Retinal pigment epithelial cell (primary cell): Measurements from ENCODE around the gene PKNOX2.

Experiments used
- DNase-seq: peaks from one replicate; pipeline ENCODE4 v3.0.0-alpha.2; 2010; ENCODE audit warnings: low read depth
- H3K4me3 ChIP-seq: 2 replicates; pipeline ENCODE4 v1.5.1; 2011; ENCODE audit warnings: mild to moderate bottlenecking, low read length, control low read depth, moderate library complexity
- TF ChIP-seq, protein P1 (sequence below): conservative IDR thresholded peaks from 2 replicates; pipeline ENCODE4 v1.5.1; 2011; ENCODE audit warnings: low read depth, low read length, control low read depth, inconsistent platforms

Gene PKNOX2

DNA sequence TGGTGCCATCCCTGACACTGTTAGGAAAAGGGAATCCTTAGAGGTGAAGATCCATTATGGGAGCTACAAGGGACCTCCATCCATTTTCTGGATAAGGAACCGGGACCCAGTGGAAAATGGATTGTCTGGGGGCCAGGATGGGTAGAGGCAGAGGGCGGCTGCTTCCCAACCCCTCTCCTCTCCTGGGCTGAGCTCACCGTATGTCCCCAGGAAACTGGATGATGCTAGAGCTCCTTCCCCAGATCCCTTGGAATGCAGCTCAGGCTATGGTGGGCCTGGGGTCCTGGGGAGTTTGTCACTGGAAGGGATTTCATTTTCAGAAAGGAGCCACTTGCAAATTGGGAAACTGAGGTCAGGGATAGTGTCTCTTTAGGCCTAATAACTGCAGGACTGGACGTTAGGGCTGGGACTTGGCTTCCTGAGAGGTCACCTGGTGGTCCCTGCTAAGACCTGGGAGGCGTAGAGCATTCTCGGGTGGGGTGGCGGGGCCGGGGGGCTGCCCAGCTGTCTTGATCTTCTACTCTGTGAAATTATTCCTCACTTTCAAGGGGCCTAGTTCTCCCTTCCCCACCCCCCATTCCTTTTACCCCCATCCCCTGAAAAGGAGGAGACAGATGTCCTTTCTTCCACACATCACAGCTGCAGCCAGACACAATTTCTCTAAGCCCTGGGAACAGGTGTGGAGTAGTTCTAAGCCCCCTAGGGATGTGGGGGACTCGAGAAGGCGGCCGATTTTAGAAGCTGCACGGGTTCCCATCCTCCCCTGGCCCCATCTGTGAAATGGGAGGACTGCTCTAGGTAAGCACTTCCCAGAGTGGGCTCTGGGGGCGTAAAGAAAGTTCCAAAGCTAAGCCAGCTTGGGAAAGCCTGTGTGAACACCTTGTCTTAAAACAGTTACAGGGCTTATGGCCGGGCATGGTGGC lies 99.8 kb downstream of the PKNOX2 start:
- TF ChIP-seq, protein P1, sequence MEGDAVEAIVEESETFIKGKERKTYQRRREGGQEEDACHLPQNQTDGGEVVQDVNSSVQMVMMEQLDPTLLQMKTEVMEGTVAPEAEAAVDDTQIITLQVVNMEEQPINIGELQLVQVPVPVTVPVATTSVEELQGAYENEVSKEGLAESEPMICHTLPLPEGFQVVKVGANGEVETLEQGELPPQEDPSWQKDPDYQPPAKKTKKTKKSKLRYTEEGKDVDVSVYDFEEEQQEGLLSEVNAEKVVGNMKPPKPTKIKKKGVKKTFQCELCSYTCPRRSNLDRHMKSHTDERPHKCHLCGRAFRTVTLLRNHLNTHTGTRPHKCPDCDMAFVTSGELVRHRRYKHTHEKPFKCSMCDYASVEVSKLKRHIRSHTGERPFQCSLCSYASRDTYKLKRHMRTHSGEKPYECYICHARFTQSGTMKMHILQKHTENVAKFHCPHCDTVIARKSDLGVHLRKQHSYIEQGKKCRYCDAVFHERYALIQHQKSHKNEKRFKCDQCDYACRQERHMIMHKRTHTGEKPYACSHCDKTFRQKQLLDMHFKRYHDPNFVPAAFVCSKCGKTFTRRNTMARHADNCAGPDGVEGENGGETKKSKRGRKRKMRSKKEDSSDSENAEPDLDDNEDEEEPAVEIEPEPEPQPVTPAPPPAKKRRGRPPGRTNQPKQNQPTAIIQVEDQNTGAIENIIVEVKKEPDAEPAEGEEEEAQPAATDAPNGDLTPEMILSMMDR, result no peak

DNA sequence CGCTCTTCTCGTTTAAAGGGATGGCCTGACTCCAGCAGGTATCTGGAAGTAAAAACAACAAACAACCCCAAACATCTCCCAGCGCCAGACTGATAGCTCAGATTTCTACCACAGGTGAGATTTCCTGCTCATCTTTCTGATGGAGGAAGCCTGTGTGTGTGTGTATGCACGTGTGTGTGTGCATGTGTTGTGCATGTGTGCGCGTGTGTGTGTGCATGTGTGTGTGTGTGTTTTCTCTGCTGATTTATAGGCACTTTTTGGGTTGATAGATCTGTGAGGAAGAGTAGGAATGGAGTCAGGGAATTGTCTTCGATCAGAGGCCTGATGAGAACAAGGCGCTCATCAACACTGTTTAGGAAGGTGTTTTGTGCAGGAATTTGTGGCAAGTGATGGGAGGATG lies 103.0 kb downstream of the PKNOX2 start:
- DNase-seq, result no peak
- TF ChIP-seq, protein P1, result no peak

More for the DNA sequence above, 99.8 kb downstream of the PKNOX2 start:
- no peak for DNase-seq
- no peak overlapping the region for H3K4me3 ChIP-seq

DNA sequence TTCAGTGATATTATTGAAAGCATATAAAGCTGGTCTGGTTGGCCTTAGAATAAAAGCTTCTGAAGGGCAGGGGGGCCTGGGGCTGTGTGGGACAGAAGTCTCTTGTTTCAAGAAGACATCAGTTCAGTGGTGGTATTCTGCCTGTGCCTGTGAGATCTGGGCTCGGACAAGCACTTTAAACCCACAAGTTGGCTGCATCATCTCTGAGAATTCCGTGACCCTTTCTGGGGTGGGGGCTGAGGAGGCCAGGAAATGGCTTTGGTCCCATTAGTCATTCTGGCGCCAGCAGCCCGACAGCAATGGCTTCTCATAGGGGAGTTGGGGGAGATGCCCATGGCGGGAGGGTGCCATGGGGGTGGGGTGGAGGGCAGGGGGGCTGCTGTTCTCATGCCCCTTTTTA lies 104.1 kb downstream of the PKNOX2 start:
- no peak overlapping the region for H3K4me3 ChIP-seq
- no peak for DNase-seq
- TF ChIP-seq, protein P1, result no peak

More for the DNA sequence above, 103.0 kb downstream of the PKNOX2 start:
- no peak overlapping the region for H3K4me3 ChIP-seq

DNA sequence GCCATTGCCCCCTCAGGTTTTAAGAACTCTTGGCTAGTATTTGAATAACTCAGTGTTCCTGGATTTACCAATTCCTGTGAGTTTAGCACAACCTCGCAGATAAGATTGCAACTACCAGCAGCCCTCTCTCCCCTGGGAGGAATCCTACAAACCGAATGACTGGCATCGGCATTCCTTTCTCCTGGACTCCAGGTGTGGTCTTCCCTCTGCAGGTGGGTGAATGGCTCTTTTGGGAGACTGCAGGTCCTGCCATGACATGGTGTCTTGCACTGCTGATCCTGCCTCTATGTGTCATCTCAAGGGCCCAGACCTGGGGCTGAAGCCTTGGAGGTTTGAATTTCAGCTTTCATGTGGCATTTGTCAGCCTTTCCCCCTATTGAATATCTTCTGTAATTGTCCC lies 105.6 kb downstream of the PKNOX2 start:
- no peak for DNase-seq
- no peak overlapping the region for H3K4me3 ChIP-seq
- TF ChIP-seq, protein P1, result no peak

DNA sequence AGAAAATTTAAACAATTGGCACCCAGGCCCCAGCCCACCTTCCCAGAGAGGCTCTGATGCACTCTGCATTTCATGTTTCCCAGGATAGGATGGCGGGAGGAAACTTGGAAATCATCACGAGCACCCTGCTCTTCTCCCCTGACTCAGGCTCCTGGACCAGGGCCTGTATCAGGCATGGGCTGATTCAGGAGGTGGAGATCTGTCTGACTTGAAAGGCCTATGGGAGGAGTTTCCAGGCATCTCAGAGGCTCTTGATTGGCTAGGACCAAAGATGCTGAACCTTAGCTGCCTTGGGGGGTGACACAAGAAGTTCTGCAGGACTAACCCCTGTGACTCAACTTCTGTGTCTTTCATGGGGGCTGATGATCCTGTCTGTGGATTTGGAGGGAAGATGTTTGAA lies 106.2 kb downstream of the PKNOX2 start:
- H3K4me3 ChIP-seq, result no peak overlapping the region
- no peak for DNase-seq
- TF ChIP-seq, protein P1, result no peak

DNA sequence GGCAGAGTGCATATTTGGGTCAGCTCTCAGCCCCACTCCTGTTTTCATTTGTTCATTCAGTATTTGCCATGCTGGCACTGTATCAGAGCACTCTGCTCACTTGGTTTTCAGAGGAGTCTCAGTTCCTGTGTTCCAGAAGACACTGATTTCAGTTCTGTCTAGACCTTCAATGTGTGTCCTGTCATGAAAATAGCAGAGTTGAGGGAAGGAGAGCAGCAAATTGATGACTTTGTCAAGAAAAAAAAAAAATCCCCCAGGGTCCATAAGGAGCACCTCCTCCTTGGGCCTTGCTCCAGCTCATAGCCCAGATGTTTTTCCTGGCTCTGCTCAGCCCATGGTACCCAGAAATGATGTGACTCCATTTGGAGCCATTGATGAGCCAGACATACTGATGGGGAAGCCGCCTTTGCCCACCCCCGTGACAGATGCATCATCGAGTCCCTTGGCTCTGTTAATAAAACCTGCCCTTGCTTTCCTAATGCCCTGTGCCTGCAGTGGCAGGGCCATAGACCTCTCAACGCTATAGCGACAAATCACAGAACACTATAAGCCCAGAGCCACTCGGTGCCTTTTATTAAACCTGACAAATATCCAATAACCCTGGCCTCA lies 107.0 kb downstream of the PKNOX2 start:
- H3K4me3 ChIP-seq, result no peak overlapping the region
- DNase-seq, result no peak
- TF ChIP-seq, protein P1, result no peak
